ENCODE measurements around the gene TMEM39B. TPM values are rescaled to one million over a fixed set of nuclear protein-coding genes. Genes with fewer than 3 reads are reported as not detected.
"Not testable (repeated sequence)": the region's sequence is repeated elsewhere in the genome, so short reads cannot be mapped to it uniquely, and the experiment has no call there.

The TMEM39B gene
- total RNA-seq, 1 experiment from 2014 or later, result 1.5 TPM

- DNase-seq (ENCODE audit: low spot score), result no peak
Measured at GRCh38 chr1:32111789-32112188, 39.0 kb downstream of the TMEM39B start.

DNA sequence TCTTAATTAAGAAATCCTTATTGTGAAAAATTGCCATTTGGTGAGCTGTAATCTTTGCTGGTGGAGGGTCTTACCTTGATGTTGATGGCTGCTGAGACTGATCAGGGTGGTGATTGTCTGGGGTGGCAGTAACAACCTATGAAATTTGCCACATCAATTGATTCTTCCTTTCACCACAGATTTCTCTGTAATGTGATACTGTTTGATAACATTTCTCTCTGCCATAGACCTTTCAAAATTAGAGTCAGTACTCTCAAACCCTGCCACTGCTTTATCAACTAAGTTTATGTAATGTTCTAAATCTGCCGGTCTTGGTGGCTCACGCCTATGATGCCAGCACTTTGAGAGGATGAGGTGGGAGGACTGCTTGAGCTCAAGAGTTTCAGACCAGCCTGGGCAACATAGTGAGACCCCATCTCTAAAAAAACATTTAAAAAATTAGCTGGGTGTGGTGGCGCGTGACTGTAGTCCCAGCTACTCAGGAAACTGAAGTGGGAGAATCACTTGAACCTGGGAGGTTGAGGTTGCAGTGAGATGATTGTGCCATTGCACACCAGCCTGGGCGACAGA, 40.2 kb downstream of the TMEM39B start:
- no peak for DNase-seq (ENCODE audit: low spot score)

GRCh38 chr1:32113436-32113835, 40.7 kb downstream of the TMEM39B start:
- not testable (repeated sequence) for DNase-seq (ENCODE audit: low spot score)

GRCh38 chr1:32114420-32114819, 41.7 kb downstream of the TMEM39B start:
- DNase-seq (ENCODE audit: low spot score), result no peak

DNA sequence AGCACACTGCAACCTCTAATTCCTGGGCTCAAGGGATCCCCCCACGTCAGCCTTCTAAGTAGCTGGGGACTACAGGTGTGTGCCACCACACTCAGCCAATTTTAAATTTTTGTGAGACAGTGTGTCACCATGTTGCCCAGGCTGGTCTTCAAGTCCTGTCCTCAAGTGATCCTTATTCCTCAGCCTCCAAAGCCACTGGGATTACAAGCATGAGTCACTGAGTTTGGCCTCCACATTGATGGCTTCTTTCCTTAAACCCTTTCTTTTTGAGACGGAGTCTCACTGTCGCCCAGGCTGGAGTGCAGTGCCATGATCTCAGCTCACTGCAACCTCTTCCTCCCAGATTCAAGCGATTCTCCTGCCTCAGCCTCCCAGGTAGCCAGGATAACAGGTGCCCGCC, 42.8 kb downstream of the TMEM39B start:
- DNase-seq (ENCODE audit: low spot score), result no peak

GRCh38 chr1:32116531-32116930, 43.8 kb downstream of the TMEM39B start:
- no peak for DNase-seq (ENCODE audit: low spot score)

DNA sequence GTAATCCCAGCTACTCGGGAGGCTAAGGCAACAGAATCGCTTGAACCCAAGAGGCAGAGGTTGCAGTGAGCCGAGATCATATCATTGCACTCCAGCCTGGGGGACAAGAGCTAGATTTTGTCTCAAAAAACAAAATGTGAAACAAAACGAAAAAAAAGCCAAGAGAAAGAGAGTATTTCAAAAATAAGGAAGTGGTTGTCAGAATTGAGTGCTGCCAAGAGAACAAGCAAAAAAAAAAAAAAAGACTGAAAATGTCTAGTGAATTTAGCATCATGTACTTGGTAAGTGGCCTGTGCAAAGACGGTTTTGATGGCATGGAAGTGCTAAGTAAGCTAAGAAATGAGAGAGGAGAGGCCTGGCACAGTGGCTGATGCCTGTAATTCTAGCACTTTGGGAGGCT, 49.4 kb downstream of the TMEM39B start:
- DNase-seq (ENCODE audit: low spot score), result no peak

DNA sequence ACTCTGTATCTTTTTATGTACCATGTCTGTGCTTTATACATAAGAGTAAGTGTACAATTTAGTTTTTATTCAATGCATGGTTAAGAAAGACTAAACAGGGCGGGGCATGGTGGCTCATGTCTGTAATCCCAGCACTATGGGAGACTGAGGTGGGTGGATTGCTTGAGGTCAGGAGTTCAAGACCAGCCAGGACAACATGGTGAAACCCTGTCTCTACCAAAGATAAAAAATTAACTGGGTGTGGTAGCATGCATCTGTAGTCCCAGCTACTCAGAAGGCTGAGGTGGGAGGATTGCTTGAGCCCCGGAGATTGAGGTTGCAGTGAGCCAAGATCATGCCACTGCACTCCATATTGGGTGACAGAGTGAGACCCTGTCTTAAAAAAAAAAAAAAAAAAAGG, 50.6 kb downstream of the TMEM39B start:
- DNase-seq (ENCODE audit: low spot score), result not testable (repeated sequence)

- no peak for DNase-seq (ENCODE audit: low spot score)
Measured at GRCh38 chr1:32125313-32125712, 52.6 kb downstream of the TMEM39B start.

- DNase-seq (ENCODE audit: low spot score), result no peak
Measured at GRCh38 chr1:32126770-32127169, 54.0 kb downstream of the TMEM39B start.

- no peak for DNase-seq (ENCODE audit: low spot score)
Measured at GRCh38 chr1:32127409-32128198, 54.9 kb downstream of the TMEM39B start.

- no peak for DNase-seq (ENCODE audit: low spot score)
Measured at GRCh38 chr1:32128479-32128878, 55.7 kb downstream of the TMEM39B start.

GRCh38 chr1:32128964-32129363, 56.2 kb downstream of the TMEM39B start:
- no peak for DNase-seq (ENCODE audit: low spot score)

GRCh38 chr1:32133950-32134280, 61.2 kb downstream of the TMEM39B start:
- DNase-seq (ENCODE audit: low spot score), result not testable (repeated sequence)

- DNase-seq (ENCODE audit: low spot score), result no peak
Measured at GRCh38 chr1:32137111-32137510, 64.4 kb downstream of the TMEM39B start.

GRCh38 chr1:32138965-32139364, 66.2 kb downstream of the TMEM39B start:
- no peak for DNase-seq (ENCODE audit: low spot score)

DNA sequence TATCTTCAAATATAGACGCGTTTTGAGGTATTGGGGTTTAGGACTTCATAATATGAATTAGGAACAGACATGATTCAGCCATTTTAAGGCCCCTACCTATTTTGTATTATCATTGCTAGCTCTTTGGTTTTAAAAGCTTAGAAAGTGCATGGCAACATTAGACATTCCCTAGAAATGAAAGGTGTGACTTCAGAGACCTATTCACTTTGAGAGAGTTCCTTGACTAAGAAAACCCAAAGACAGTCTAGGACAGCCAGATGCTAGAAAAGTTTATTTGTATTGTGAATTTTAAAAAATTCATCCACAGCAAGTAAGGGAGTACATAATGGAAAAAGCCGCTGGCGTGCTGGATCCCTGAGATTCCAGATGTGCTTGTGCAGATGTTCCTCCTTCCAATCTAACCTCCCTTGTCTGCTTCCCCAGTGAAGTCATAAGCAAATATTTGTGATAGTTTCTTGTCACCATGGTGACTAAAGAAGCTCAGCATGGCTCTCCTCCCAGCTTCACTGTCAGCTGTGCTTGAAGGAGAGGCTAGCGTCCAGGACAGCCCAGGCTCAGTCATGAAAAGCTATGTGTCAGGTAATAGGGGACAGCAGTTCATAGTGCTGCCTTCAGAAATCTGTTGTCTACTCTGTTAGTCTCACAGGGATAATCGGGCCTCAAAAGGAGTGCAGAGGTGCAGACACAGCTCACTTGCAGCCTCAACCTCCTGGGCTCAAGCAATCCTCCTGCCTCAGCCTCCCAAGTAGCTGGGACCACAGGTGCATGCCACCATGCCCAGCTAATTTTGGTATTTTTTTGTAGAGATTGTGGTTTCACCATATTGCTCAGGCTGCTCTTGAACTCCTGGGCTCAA, 69.9 kb downstream of the TMEM39B start:
- DNase-seq (ENCODE audit: low spot score), result peak; percentile 4

- not testable (repeated sequence) for DNase-seq (ENCODE audit: low spot score)
Measured at GRCh38 chr1:32143302-32143695, 70.6 kb downstream of the TMEM39B start.

DNA sequence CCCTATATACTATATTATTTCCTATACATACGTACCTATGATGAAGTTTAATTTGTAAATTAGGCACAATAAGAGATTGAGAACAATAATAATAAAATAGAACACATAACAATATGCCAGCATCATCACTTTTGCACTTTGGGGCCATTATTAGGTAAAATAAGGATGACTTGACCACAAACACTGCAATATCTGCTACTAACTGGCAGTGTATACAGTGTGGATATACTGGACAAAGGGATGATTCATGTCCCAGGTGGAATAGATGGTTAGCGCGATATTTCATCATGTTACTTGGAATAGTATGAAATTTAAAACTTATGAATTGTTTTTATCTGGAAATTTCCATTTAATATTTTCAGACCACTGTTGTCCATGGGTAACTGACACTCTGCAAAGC, 71.3 kb downstream of the TMEM39B start:
- no peak for DNase-seq (ENCODE audit: low spot score)

- DNase-seq (ENCODE audit: low spot score), result not testable (repeated sequence)
Measured at GRCh38 chr1:32147799-32148198, 75.1 kb downstream of the TMEM39B start.

- peak; percentile 36 for DNase-seq (ENCODE audit: low spot score)
Measured at GRCh38 chr1:32150847-32151246, 78.1 kb downstream of the TMEM39B start.

- peak; percentile 38 for DNase-seq (ENCODE audit: low spot score)
Measured at GRCh38 chr1:32151319-32151787, 78.6 kb downstream of the TMEM39B start.
